ENCODE measurements around the gene TMTC4. TPM values are rescaled to one million over a fixed set of nuclear protein-coding genes. Genes with fewer than 3 reads are reported as not detected.

The TMTC4 gene
- total RNA-seq, 1 donor from 2014 or later, result 22.4 TPM

Other genes with a start within 250 kb of the TMTC4 start
- gene GGACT, start 86.0 kb downstream of the TMTC4 start, total RNA-seq, result 3.7 TPM

All from skeletal muscle tissue (tissue), 1 donor.